HepG2 (cell line): ENCODE measurements around the gene NRDE2. TPM values are rescaled to one million over a fixed set of nuclear protein-coding genes. Genes with fewer than 3 reads are reported as not detected.

Experiments
- ATAC-seq: fragments of 200-7000 bp; cut with Tn5 transposase; 3 replicates; pipeline ENCODE4 v1.9.1; 2020; ENCODE audit warnings: mild to moderate bottlenecking, moderate library complexity
- BruUV-seq: library from RNA; stranded (reverse); fragments of 400-500 nt; replicated peaks from 2 replicates; lab custom pipeline; 2021; lab: Mats Ljungman, UMichigan
- CTCF ChIA-PET: fragments of 300-600 bp; formaldehyde crosslinking; extraction: SDS; loops from one replicate; lab custom pipeline; 2021; ENCODE audit warnings: low total read pairs, inconsistent platforms, low intra/inter-chr PET ratio; lab: Yijun Ruan, JAX
- POLR2A ChIA-PET: fragments of 350-600 bp; sonication (Branson Sonifier 250); formaldehyde crosslinking; loops from one replicate; lab custom pipeline; 2020; ENCODE audit warnings: antibody characterized with exemption, inconsistent platforms; lab: Yijun Ruan, JAX
- DNase-seq: peaks from one replicate; pipeline ENCODE4 v3.0.0-alpha.2; 2015; ENCODE audit warnings: low spot score
- FAIRE-seq: peaks from 3 replicates; lab custom pipeline; 2011; peaks lifted over from hg19 to GRCh38; lab: Jason Lieb, UNC
- H2AFZ ChIP-seq: one replicate; pipeline ENCODE4 v1.6.1; 2011; ENCODE audit warnings: low read length, inconsistent platforms
- H3K27ac ChIP-seq: fragments of 300-600 bp; 3 replicates; pipeline ENCODE4 v1.8.0; 2011; ENCODE audit warnings: mixed run types, mild to moderate bottlenecking, mixed read lengths, low read length, inconsistent platforms; ENCODE audit not compliant: insufficient read depth; ENCODE audit errors: extremely low read length
- H3K27me3 ChIP-seq, 2 experiments: fragments of 200-600 bp in 1 of 2; 2 replicates in 1 of 2; 3 replicates in 1 of 2; pipeline versions ENCODE4 v1.6.0 to v1.8.0; 2011; ENCODE audit warnings: low read length in 2 of 2, mild to moderate bottlenecking in 2 of 2, moderate library complexity in 2 of 2, inconsistent platforms in 1 of 2; ENCODE audit not compliant: insufficient read depth in 2 of 2, control insufficient read depth in 1 of 2
- H3K36me3 ChIP-seq, 2 experiments: fragments of 200-600 bp in 1 of 2; replicated peaks in 1 of 2; 2 replicates in 1 of 2; 3 replicates in 1 of 2; pipeline versions ENCODE4 v1.5.1 to v1.8.0; 2011; ENCODE audit warnings: low read length in 2 of 2, inconsistent platforms in 1 of 2; ENCODE audit not compliant: insufficient read depth in 2 of 2, control insufficient read depth in 1 of 2
- H3K4me1 ChIP-seq: 2 replicates; pipeline ENCODE4 v1.5.1; 2012; ENCODE audit warnings: low read length, inconsistent platforms; ENCODE audit not compliant: insufficient read depth
- H3K4me2 ChIP-seq: 2 replicates; pipeline ENCODE4 v1.6.0; 2011; ENCODE audit warnings: low read depth, low read length, inconsistent platforms
- H3K4me3 ChIP-seq, 3 experiments: fragments of 200-600 bp in 1 of 3; sonication (generic), shearing (Covaris generic) in 1 of 3; replicated peaks in 1 of 3; 2 replicates each; pipeline ENCODE4 v1.5.1; 2011 to 2016; ENCODE audit warnings: low read length in 3 of 3, inconsistent platforms in 2 of 3, low read depth in 2 of 3, mild to moderate bottlenecking in 2 of 3, control low read depth in 1 of 3, mixed read lengths in 1 of 3; ENCODE audit not compliant: insufficient read depth in 1 of 3
- H3K79me2 ChIP-seq: one replicate; pipeline ENCODE4 v1.6.1; 2011; ENCODE audit warnings: low read length, inconsistent platforms; ENCODE audit not compliant: insufficient read depth
- H3K9ac ChIP-seq: 2 replicates; pipeline ENCODE4 v1.6.0; 2011; ENCODE audit warnings: mild to moderate bottlenecking, low read depth, low read length, inconsistent platforms; ENCODE audit not compliant: insufficient read depth
- H3K9me3 ChIP-seq: 2 replicates; pipeline ENCODE4 v1.5.1; 2012; ENCODE audit warnings: mild to moderate bottlenecking, low read length
- H4K20me1 ChIP-seq: 2 replicates; pipeline ENCODE4 v1.6.0; 2011; ENCODE audit warnings: inconsistent platforms, mild to moderate bottlenecking, low read length, moderate library complexity; ENCODE audit not compliant: insufficient read depth
- ARID3A ChIP-seq: IDR thresholded peaks from 2 replicates; pipeline ENCODE4 v1.6.1; 2012; ENCODE audit warnings: low read depth, low read length, improper control_type of control experiment
- GMEB2 ChIP-seq: IDR thresholded peaks from 2 replicates; pipeline ENCODE4 v1.6.1; 2016; ENCODE audit warnings: missing biosample characterization, missing genetic modification reagents, low read depth
- SOX13 ChIP-seq, 3 experiments: fragments of 450-650 bp in 1 of 3; sonication (generic) in 1 of 3; formaldehyde crosslinking in 1 of 3; IDR thresholded peaks in 2 of 3; conservative IDR thresholded peaks in 1 of 3; 2 replicates each; pipeline versions ENCODE4 v1.5.0 to v1.6.1; 2016 to 2020; ENCODE audit warnings: antibody characterized with exemption in 1 of 3, mild to moderate bottlenecking in 1 of 3, missing compliant biosample characterization in 1 of 3, missing genetic modification reagents in 1 of 3, moderate library complexity in 1 of 3
- SOX5 ChIP-seq: IDR thresholded peaks from 2 replicates; pipeline ENCODE4 v1.6.1; 2016; ENCODE audit warnings: borderline replicate concordance
- WGBS: methylation state at CpG from one replicate; pipeline ENCODE4 v1.1.6; 2017; ENCODE audit warnings: low lambda C conversion rate; 5-methylcytosine and 5-hydroxymethylcytosine counted together
- in situ Hi-C: cut with HindIII; loops from 2 replicates; pipeline ENCODE4 v1.10.0; 2017; ENCODE audit warnings: low pct_unique_long_range_greater_than_20kb; ENCODE audit not compliant: extremely low pct_ligation_motif_present
- intact Hi-C: fragments of 100-400 bp; cut with micrococcal nuclease; formaldehyde crosslinking; loops from one replicate; pipeline ENCODE4 v1.10.0; 2022; ENCODE audit not compliant: unreplicated experiment
- polyA plus RNA-seq, 8 experiments: library from polyadenylated mRNA; depleted of rRNA in 3 of 8; stranded (reverse) in 7 of 8; unstranded in 1 of 8; fragments of >200 nt; fragmentation: Illumina TruSeq in 4 of 8; extraction: Trizol in 4 of 8; gene quantifications; 2 replicates each; pipeline versions ENCODE4 v1.2.1 to v1.2.3, GENCODE V29; 2011 to 2016; ENCODE audit warnings: low read depth in 4 of 8, missing spikeins in 1 of 8, mixed read lengths in 1 of 8; ENCODE audit not compliant: insufficient read depth in 1 of 8
- total RNA-seq, 5 experiments: library from RNA; depleted of rRNA; stranded (reverse); fragments of >200 nt; fragmentation: Illumina TruSeq; extraction: Trizol; gene quantifications; 2 replicates each; pipeline ENCODE4 v1.2.3, GENCODE V29; 2016; ENCODE audit warnings: low read depth in 1 of 5

Gene NRDE2
- total and polyA plus RNA-seq, 2 of the 13 experiments (the other 11 are each of a cell fraction or from before 2014, with no cell fraction given) = 5.6 to 12.5 TPM

GRCh38 chr14:90308561-90308960 lies 23.2 kb downstream of the NRDE2 start:
- no peak for TF ChIP-seq SOX13 (IDR thresholded peaks at IDR 0.05)
- TF ChIP-seq SOX13 (CRISPR knock-in tag; conservative IDR thresholded peaks at IDR 0.05 in 1 of 2, IDR thresholded peaks at IDR 0.05 in 1 of 2) = peak in 1 of 2 experiments; percentile 7; a peak in 1 of 4 replicates
- TF ChIP-seq GMEB2 (CRISPR knock-in tag) = no peak
- TF ChIP-seq SOX5 (CRISPR knock-in tag) = no peak
- no peak for TF ChIP-seq ARID3A
- Histone ChIP-seq H3K36me3 (peaks cover 16 to 31% of the 10 kb centered on the region in 2 experiments), H3K4me1 (peaks cover 38% of the 10 kb centered on the region), H3K9me3 (no peaks in the 10 kb centered on the region), H2AFZ (no peak overlapping the region), H3K4me3 (no peak overlapping the region), H3K79me2 (no peaks in the 10 kb centered on the region), H4K20me1 (no peaks in the 10 kb centered on the region), H3K27me3 (no peaks in the 10 kb centered on the region), H3K27ac (no peak overlapping the region), H3K4me2 (no peak overlapping the region), H3K9ac (no peak overlapping the region)
- no peak for DNase-seq
- POLR2A ChIA-PET = no interaction called here
- in situ Hi-C loops = loop anchor here (10.0 kb wide), 1 partner anchor 206 kb away; no protein-coding TSS in a partner anchor
- 94% methylated on average over 7 of the region's 7 CpGs for WGBS
- CTCF ChIA-PET = no interaction called here
- intact Hi-C loops = no loop called here
- ATAC-seq = no peak
- no peak for FAIRE-seq
- BruUV-seq = no TSS peak
